ENCODE results near the gene ADGRA1.
"Not testable (repeated sequence)": the region's sequence is repeated elsewhere in the genome, so short reads cannot be mapped to it uniquely, and the experiment has no call there.

The ADGRA1 gene

DNA sequence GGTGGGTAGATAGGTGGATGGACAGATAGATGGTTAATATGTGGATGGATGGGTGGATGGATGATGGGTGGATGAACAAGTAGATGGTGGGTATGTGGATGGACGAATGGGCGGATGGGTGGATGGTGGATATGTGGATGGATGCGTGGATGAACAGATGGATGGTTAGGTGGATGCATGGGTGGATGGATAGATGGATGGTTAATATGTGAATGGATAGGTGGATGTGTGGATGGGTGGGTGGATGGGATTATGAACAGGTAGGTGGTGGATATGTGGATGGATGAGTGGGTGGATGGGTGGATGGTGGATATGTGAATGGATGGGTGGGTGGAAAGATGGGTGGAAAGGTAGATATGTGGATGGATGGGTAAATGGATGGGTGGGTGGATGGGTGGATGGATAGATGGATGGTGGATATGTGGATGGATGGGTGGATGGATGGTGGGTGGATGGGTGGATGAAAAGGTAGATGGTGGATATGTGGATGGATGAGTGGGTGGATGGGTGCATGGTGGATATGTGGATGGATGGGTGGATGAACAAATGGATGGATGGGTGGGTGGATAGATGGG, 87.1 kb downstream of the ADGRA1 start:
- no peaks in the 10 kb centered on the region for H3K36me3 ChIP-seq (ENCODE audit: control insufficient read depth, insufficient read depth, low read length, severe bottlenecking)
- no peak for DNase-seq (ENCODE audit: low read depth)
- H3K9ac ChIP-seq (ENCODE audit: low read length) = no peak overlapping the region
- H3K27me3 ChIP-seq (replicated peaks; ENCODE audit: control insufficient read depth, insufficient read depth, low read length) = peaks cover 4% of the 10 kb centered on the region
- no peaks in the 10 kb centered on the region for H3K4me1 ChIP-seq (ENCODE audit: control insufficient read depth, insufficient read depth, low read length)
- no peak overlapping the region for H3K4me3 ChIP-seq (ENCODE audit: low read length)
- H3K9me3 ChIP-seq (ENCODE audit: control insufficient read depth, low read length) = peaks cover 12% of the 10 kb centered on the region

DNA sequence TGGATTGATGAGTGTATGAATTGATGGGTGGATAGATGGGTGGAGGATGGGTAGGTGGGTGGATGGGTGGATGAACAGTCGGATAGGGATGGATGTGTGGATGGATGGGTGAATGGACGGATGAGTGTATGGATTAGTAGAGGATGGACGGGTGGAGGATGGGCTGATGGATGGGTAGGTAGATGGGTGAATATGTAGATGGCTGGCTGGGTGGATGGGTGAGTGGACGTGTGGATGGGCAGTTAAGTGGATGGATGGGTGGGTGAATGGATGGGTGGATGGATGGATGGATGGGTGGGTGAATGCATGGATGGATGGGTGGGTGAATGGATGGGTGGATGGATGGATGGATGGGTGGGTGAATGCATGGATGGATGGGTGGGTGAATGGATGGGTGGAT, 87.9 kb downstream of the ADGRA1 start:
- not testable (repeated sequence) for H3K4me3 ChIP-seq (ENCODE audit: low read length); H3K36me3 ChIP-seq (ENCODE audit: control insufficient read depth, insufficient read depth, low read length, severe bottlenecking); H3K4me1 ChIP-seq (ENCODE audit: control insufficient read depth, insufficient read depth, low read length); H3K9ac ChIP-seq (ENCODE audit: low read length); DNase-seq (ENCODE audit: low read depth); H3K27me3 ChIP-seq (replicated peaks; ENCODE audit: control insufficient read depth, insufficient read depth, low read length)
- peaks cover 12% of the 10 kb centered on the region for H3K9me3 ChIP-seq (ENCODE audit: control insufficient read depth, low read length)

DNA sequence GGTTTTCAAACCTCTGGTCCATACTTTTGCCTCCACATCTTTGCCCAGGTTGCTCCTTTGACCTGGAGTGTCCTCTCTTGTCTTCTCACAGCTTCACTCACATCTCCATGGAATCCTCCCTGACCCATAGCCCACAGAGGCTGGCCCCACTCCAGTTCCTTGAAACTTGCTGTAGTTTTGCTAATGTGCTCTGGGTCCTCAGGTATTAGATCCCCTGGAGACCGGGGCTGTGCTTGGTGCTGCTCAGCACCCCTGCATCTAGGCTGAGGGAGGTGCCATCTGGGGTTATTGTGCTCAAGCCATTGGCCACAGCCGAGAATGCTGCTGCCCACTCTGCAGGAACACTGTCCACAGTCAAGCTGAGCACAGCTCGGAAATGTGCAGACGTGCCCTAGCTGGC, 88.8 kb downstream of the ADGRA1 start:
- H3K27me3 ChIP-seq (replicated peaks; ENCODE audit: control insufficient read depth, insufficient read depth, low read length) = peaks cover 4% of the 10 kb centered on the region
- H3K36me3 ChIP-seq (ENCODE audit: control insufficient read depth, insufficient read depth, low read length, severe bottlenecking) = no peaks in the 10 kb centered on the region
- no peaks in the 10 kb centered on the region for H3K4me1 ChIP-seq (ENCODE audit: control insufficient read depth, insufficient read depth, low read length)
- no peak overlapping the region for H3K9ac ChIP-seq (ENCODE audit: low read length)
- peaks cover 12% of the 10 kb centered on the region for H3K9me3 ChIP-seq (ENCODE audit: control insufficient read depth, low read length)
- no peak overlapping the region for H3K4me3 ChIP-seq (ENCODE audit: low read length)
- no peak for DNase-seq (ENCODE audit: low read depth)

DNA sequence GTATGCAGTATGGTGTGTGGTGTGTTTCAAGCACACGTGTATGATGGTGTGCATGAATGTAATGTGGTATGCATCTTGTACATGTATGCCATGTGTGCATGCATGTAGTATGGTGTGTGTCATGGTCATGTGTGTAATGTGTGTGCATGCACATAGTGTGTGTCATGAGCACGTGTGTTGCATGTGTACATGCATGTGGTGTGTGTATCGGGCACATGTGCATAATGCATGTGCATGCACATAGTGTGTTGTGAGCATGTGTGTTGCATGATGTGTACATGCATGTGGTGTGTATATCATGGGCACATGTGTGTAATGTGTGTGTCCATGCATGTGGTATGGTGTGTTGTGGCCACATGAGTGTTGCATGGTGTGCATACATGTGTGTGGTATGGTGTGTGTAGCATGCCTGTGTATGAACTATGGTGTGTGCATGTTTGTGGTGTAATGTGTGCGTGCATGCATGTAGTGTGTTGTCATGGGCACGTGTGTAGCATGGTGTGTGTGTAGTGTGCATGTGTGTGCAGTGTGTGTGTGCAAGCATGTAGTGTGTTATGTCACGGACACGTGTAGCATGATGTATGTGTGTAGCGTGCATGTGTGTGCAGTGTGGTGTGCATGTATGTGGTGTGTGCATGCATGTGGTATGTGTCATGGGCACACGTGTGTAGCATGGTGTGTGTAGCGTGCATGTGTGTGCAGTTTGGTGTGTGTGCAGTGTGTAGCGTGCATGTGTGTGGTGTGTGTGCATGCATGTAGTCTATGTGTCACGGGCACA, 89.8 kb downstream of the ADGRA1 start:
- H3K9ac ChIP-seq (ENCODE audit: low read length) = no peak overlapping the region
- H3K4me3 ChIP-seq (ENCODE audit: low read length) = no peak overlapping the region
- no peaks in the 10 kb centered on the region for H3K4me1 ChIP-seq (ENCODE audit: control insufficient read depth, insufficient read depth, low read length)
- H3K9me3 ChIP-seq (ENCODE audit: control insufficient read depth, low read length) = peaks cover 11% of the 10 kb centered on the region
- no peak for DNase-seq (ENCODE audit: low read depth)
- H3K36me3 ChIP-seq (ENCODE audit: control insufficient read depth, insufficient read depth, low read length, severe bottlenecking) = no peaks in the 10 kb centered on the region
- peaks cover 7% of the 10 kb centered on the region for H3K27me3 ChIP-seq (replicated peaks; ENCODE audit: control insufficient read depth, insufficient read depth, low read length)

DNA sequence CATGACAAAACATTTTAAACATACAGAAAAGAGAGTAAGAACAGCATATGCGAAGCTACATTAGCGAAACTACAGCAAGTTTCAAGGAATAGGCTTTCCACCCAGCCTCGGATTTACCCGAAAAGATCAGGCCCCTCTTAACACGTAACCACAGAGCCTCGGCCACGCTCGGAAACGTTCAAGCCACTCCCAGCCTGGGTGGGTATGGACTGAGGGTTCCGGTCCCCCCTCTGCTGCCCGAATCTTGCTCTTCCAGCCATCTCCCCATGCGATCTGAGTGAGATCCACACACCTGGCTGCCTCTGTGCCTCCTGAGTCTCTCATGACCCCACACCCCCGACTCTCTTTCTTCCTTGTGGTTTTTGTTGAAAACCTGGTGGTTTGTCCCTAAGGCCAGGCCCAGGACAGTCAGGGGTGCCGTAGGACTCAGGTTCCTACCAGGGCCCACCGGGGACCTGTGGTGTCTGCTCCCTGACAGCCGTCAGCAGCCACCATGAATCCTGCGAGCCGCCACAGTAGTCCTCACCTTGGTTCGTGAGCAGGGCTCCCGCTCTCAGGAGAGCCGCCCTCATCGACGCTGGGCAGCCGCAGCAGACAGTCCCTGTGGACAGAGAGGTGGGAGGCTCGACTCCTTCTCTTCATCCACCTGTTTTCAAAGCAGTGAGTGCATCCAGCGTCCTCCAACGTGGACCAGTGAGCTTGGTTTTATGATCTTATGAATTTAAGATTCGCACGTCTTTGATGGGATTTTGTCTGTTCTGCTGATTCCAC, 90.8 kb downstream of the ADGRA1 start:
- H3K36me3 ChIP-seq (ENCODE audit: control insufficient read depth, insufficient read depth, low read length, severe bottlenecking) = no peaks in the 10 kb centered on the region
- no peak overlapping the region for H3K9ac ChIP-seq (ENCODE audit: low read length)
- peaks cover 7% of the 10 kb centered on the region for H3K27me3 ChIP-seq (replicated peaks; ENCODE audit: control insufficient read depth, insufficient read depth, low read length)
- peaks cover 1% of the 10 kb centered on the region for H3K9me3 ChIP-seq (ENCODE audit: control insufficient read depth, low read length)
- H3K4me1 ChIP-seq (ENCODE audit: control insufficient read depth, insufficient read depth, low read length) = no peaks in the 10 kb centered on the region
- DNase-seq (ENCODE audit: low read depth) = no peak
- no peak overlapping the region for H3K4me3 ChIP-seq (ENCODE audit: low read length)

DNA sequence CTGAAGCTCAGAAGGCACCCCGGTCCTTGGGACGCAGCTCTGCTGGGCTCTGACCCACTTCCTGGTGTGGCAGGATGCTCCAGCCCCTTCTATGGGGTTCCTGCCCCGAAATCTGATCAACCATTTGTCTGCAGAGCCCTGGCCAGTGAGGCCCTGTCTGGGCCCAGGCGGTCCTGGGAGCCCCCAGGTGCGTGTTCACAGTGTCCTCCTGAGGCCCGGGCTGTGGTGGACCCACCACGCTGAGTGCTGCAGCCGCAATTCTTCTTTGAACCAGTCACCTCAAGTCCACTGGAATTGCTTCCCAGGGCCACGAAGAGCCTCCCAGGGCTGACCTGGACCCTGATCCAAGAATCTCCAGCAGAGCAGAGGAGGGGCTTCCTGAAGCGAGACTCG, 91.4 kb downstream of the ADGRA1 start:
- Histone ChIP-seq H3K4me3 (ENCODE audit: low read length) (no peak overlapping the region), H3K36me3 (ENCODE audit: control insufficient read depth, insufficient read depth, low read length, severe bottlenecking) (no peaks in the 10 kb centered on the region), H3K9me3 (ENCODE audit: control insufficient read depth, low read length) (no peaks in the 10 kb centered on the region), H3K9ac (ENCODE audit: low read length) (no peak overlapping the region), H3K4me1 (ENCODE audit: control insufficient read depth, insufficient read depth, low read length) (no peaks in the 10 kb centered on the region), H3K27me3 (replicated peaks; ENCODE audit: control insufficient read depth, insufficient read depth, low read length) (peaks cover 7% of the 10 kb centered on the region)
- no peak for DNase-seq (ENCODE audit: low read depth)

DNA sequence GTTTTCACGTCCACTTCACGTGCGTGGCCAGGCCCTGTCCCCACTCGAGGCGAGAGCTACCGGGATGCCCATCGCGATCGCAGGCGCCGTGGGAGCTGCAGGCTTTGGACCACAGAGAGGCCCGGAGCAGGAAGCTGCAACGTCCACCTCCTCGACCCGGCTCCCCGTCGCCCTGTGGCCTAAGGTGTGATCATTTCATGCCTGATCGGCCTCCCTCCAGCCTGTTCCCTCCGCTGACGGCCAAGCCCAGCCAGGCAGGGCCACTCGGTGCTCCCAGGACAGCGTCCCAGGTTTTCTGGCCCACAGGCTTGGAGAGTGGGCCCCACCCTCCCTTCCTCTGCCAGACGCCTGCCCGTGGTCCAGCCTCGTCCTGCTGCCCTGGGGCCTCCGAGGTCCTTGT, 91.9 kb downstream of the ADGRA1 start:
- Histone ChIP-seq H3K27me3 (replicated peaks; ENCODE audit: control insufficient read depth, insufficient read depth, low read length) (peaks cover 8% of the 10 kb centered on the region), H3K36me3 (ENCODE audit: control insufficient read depth, insufficient read depth, low read length, severe bottlenecking) (no peaks in the 10 kb centered on the region)
- no peak for DNase-seq (ENCODE audit: low read depth)

DNA sequence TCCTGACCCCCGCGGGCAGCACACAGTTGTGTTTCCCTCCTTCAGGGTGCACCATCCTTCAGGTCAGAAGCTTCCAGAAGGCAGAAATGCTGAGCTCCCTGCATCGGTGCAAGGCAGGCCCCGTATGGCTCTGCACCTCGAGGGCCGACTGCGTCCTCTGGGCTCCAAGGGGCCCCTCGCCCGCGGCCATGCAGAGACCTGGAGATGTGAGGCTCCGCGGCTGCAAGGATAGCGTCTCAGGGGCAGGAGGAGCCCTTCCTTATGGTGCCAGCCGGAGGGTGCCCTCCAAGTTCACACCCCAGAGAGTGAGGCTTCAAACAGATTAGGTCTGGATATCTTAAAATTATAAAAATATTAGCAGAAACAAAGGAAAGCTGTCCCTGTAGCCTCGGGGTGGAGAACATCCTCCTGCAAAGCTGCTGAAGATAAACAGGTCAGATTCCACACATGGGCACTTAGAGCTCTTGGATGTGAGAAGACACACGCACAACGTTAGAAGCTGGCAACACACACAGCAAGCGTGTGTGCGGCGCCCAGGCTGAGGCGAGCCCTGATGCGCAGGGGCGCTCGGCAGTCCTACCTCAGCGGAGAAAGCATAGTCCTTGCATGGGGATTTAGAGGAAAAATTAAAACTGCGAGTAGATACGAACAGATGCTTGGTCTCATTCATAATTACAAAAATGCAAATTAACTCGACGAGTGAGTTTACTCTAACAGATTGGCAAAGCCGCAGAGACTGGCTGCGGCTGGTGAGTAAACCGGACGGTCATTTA, 92.7 kb downstream of the ADGRA1 start:
- no peaks in the 10 kb centered on the region for H3K36me3 ChIP-seq (ENCODE audit: control insufficient read depth, insufficient read depth, low read length, severe bottlenecking)
- no peaks in the 10 kb centered on the region for H3K4me1 ChIP-seq (ENCODE audit: control insufficient read depth, insufficient read depth, low read length)
- no peak overlapping the region for H3K4me3 ChIP-seq (ENCODE audit: low read length)
- no peak for DNase-seq (ENCODE audit: low read depth)
- H3K27me3 ChIP-seq (replicated peaks; ENCODE audit: control insufficient read depth, insufficient read depth, low read length) = peaks cover 11% of the 10 kb centered on the region
- no peak overlapping the region for H3K9ac ChIP-seq (ENCODE audit: low read length)
- no peaks in the 10 kb centered on the region for H3K9me3 ChIP-seq (ENCODE audit: control insufficient read depth, low read length)

More for the DNA sequence above, 91.9 kb downstream of the ADGRA1 start:
- no peaks in the 10 kb centered on the region for H3K9me3 ChIP-seq (ENCODE audit: control insufficient read depth, low read length)
- H3K9ac ChIP-seq (ENCODE audit: low read length) = no peak overlapping the region
- H3K4me1 ChIP-seq (ENCODE audit: control insufficient read depth, insufficient read depth, low read length) = no peaks in the 10 kb centered on the region
- H3K4me3 ChIP-seq (ENCODE audit: low read length) = no peak overlapping the region

DNA sequence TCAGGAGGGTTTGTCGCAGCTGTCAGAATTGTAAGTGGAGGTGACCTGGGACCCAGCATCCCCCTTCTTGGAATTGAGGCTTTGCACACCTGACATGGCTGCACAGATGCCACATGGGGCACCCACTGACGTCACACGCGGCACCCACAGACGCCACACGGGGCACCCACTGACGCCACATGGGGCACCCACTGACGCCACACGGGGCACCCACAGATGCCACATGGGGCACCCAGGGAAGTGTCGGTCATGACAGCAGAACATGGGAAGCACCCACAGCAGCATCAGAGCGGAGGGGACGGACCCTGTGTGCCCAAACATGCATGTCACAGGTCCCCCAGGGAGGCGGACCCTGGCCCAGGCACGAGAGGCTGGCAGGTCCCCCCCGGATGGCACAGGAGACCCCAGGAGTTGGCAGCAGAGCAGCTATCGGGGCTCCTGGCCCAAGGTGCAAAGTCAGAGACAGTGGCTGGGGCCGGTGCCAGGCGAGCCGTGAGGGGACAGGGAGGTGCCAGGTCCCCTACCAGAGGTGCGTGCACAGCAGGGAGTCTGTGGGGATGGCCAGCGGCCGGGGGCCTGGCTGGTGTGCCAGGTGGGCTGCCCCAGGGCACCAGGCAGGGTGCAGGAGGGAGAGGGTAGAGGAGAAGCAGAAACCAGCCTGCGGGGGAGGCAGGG, 93.4 kb downstream of the ADGRA1 start:
- peaks cover 13% of the 10 kb centered on the region for H3K27me3 ChIP-seq (replicated peaks; ENCODE audit: control insufficient read depth, insufficient read depth, low read length)
- H3K4me1 ChIP-seq (ENCODE audit: control insufficient read depth, insufficient read depth, low read length) = no peaks in the 10 kb centered on the region
- H3K4me3 ChIP-seq (ENCODE audit: low read length) = no peak overlapping the region
- no peaks in the 10 kb centered on the region for H3K9me3 ChIP-seq (ENCODE audit: control insufficient read depth, low read length)
- no peak for DNase-seq (ENCODE audit: low read depth)
- H3K36me3 ChIP-seq (ENCODE audit: control insufficient read depth, insufficient read depth, low read length, severe bottlenecking) = no peaks in the 10 kb centered on the region
- H3K9ac ChIP-seq (ENCODE audit: low read length) = no peak overlapping the region
